Right lobe of liver (tissue), 4 donors: ENCODE data around the gene KRTAP10-4.

ENCODE experiments used
- POLR2A ChIP-seq: fragments of 450-650 bp; IDR thresholded peaks from one replicate; pipeline ENCODE4 v1.6.1; 2017; ENCODE audit warnings: antibody characterized with exemption, mild to moderate bottlenecking
- TF ChIP-seq, protein P1 (sequence below), 4 donors: fragments of 200-600 bp in 3 of 4; fragments of 450-650 bp in 1 of 4; IDR thresholded peaks; one replicate each; pipeline versions ENCODE4 v1.5.1 to v1.8.0; 2016 to 2022; ENCODE audit warnings: antibody characterized with exemption in 4 of 4, mild to moderate bottlenecking in 2 of 4
- donor health status: DM: no; HTN: no; CAD: no.
- donor health status: DM: no; HTN: no; CAD: no.
- donor health status: DM: no; HTN: yes; CAD: no.

DNA sequence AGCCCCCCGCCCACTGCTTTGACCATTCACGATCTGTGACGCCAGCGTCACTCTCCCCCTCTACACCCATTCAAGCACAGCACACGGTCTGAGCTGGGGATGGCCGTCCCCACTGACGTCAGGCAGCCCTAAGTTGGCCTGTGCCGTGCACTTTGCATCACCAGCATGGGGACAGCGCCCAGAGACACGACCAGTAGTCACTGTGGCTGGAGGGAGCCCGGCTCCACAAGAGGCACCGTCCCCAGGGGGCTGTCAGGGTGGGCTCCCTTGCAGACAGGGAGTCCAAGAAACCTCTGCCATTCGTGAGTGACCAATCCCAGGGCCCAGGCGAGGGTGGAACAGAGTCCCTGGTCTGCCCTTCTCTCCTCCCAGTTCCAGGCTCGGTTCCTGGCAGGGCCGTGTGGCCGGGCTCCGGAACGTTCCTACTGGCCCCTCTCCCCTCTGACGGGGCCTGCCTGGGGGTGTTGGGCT lies 40.7 kb downstream of the KRTAP10-4 start:
- TF ChIP-seq, protein P1, sequence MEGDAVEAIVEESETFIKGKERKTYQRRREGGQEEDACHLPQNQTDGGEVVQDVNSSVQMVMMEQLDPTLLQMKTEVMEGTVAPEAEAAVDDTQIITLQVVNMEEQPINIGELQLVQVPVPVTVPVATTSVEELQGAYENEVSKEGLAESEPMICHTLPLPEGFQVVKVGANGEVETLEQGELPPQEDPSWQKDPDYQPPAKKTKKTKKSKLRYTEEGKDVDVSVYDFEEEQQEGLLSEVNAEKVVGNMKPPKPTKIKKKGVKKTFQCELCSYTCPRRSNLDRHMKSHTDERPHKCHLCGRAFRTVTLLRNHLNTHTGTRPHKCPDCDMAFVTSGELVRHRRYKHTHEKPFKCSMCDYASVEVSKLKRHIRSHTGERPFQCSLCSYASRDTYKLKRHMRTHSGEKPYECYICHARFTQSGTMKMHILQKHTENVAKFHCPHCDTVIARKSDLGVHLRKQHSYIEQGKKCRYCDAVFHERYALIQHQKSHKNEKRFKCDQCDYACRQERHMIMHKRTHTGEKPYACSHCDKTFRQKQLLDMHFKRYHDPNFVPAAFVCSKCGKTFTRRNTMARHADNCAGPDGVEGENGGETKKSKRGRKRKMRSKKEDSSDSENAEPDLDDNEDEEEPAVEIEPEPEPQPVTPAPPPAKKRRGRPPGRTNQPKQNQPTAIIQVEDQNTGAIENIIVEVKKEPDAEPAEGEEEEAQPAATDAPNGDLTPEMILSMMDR (IDR thresholded peaks at IDR 0.05), result no peak
- no peak for TF ChIP-seq POLR2A
